ENCODE data around the gene TMEM229A. TPM values are rescaled to one million over a fixed set of nuclear protein-coding genes. Genes with fewer than 3 reads are reported as not detected.

The TMEM229A gene
- total and polyA plus RNA-seq, 2 of the 8 experiments (the other 6 are each of a cell fraction or from before 2014, with no cell fraction given) = 0.33 to 0.54 TPM

GRCh38 chr7:124041439-124041838 is 8.6 kb upstream of the TMEM229A start:
- Histone ChIP-seq H3K4me2 (ENCODE audit: insufficient read depth in 1 of 2, low read depth in 2 of 2, low read length in 2 of 2) (no peak overlapping the region), H4K8ac (ENCODE audit: extremely low read depth, insufficient read depth, low read length) (no peak overlapping the region), H2BK120ac (replicated peaks; ENCODE audit: low read depth, low read length) (no peak overlapping the region), H3K18ac (ENCODE audit: extremely low read depth, low read length) (no peak overlapping the region), H3K23ac (ENCODE audit: insufficient read length) (no peak overlapping the region), H2BK15ac (ENCODE audit: low read length) (no peak overlapping the region), H3K79me2 (ENCODE audit: control insufficient read depth in 1 of 2, insufficient read depth in 2 of 2, low read length in 2 of 2) (no peaks in the 10 kb centered on the region), H3K14ac (ENCODE audit: insufficient read length) (no peak overlapping the region), H4K20me1 (replicated peaks in 1 of 2; ENCODE audit: control insufficient read depth in 1 of 2, insufficient read depth in 2 of 2, low read length in 2 of 2) (no peaks in the 10 kb centered on the region), H3K4ac (replicated peaks; ENCODE audit: insufficient read length, low read depth, low read length) (no peak overlapping the region), H2BK12ac (ENCODE audit: low read depth, low read length) (no peak overlapping the region), H3K36me3 (ENCODE audit: control insufficient read depth in 2 of 4, insufficient read depth in 4 of 4, low read length in 3 of 4) (no peaks in the 10 kb centered on the region), H4K91ac (replicated peaks; ENCODE audit: insufficient read length, low read length) (no peak overlapping the region), H3K9ac (replicated peaks in 1 of 4; ENCODE audit: extremely low read depth in 1 of 4, low read depth in 3 of 4, low read length in 3 of 4) (no peak overlapping the region), H2AFZ (ENCODE audit: low read length) (no peak overlapping the region; the same call in 1 of the 2 replicates), H3K27me3 (replicated peaks in 1 of 4; ENCODE audit: control insufficient read depth in 3 of 4, extremely low read depth in 1 of 4, insufficient read depth in 3 of 4, low read length in 3 of 4) (no peaks in the 10 kb centered on the region), H3K27ac (ENCODE audit: low read depth, low read length) (no peak overlapping the region), H4K5ac (ENCODE audit: insufficient read length, low read depth, low read length) (no peak overlapping the region), H3K4me1 (replicated peaks in 1 of 4; ENCODE audit: control insufficient read depth in 3 of 4, insufficient read depth in 4 of 4, low read length in 3 of 4) (no peaks in the 10 kb centered on the region), H3K4me3 (ENCODE audit: extremely low read depth in 1 of 4, insufficient read depth in 2 of 4, low read depth in 3 of 4, low read length in 4 of 4) (no peak overlapping the region), H2BK20ac (ENCODE audit: low read length) (no peak overlapping the region), H2BK5ac (ENCODE audit: low read depth, low read length) (no peak overlapping the region), H3K23me2 (ENCODE audit: low read depth, low read length) (no peaks in the 10 kb centered on the region), H3K56ac (replicated peaks; ENCODE audit: insufficient read length, low read depth, low read length) (no peak overlapping the region), H2AK5ac (ENCODE audit: low read depth, low read length) (no peak overlapping the region), H3K79me1 (ENCODE audit: low read depth, low read length) (no peaks in the 10 kb centered on the region), H3K9me3 (ENCODE audit: insufficient read depth in 2 of 2, low read depth in 1 of 2, low read length in 1 of 2) (no peaks in the 10 kb centered on the region)
- POLR2A ChIA-PET (ENCODE audit: partially characterized antibody) = no interaction called here
- CTCF ChIA-PET (ENCODE audit: partially characterized antibody) = no interaction called here
- TF ChIP-seq JUND (IDR thresholded peaks at IDR 0.05; ENCODE audit: low read length) (no peak), SRF (IDR thresholded peaks at IDR 0.05; ENCODE audit: low read depth, low read length) (no peak), CTCF (IDR thresholded peaks at IDR 0.05; ENCODE audit: control extremely low read depth in 1 of 3, insufficient read depth in 1 of 3, low read depth in 1 of 3, low read length in 3 of 3) (no peak), TAF7 (optimal IDR thresholded peaks at IDR 0.05; ENCODE audit: borderline replicate concordance, low read depth, low read length) (no peak), ATF3 (IDR thresholded peaks at IDR 0.05; ENCODE audit: insufficient read depth, low read depth, low read length) (no peak)
- no peak for FAIRE-seq
- no peak for DNase-seq (ENCODE audit: low read depth in 1 of 2, low spot score in 2 of 2)
- WGBS, 2 experiments (ENCODE audit: extremely low coverage in 1 of 2, insufficient coverage in 1 of 2, insufficient read length in 1 of 2, insufficient replicate concordance in 2 of 2, low coverage in 1 of 2, low lambda C conversion rate in 2 of 2, missing lambda C conversion rate in 1 of 2) = 89% methylated on average over 2 of the region's 2 CpGs; no CpG with 5 or more reads in 1 of the 2 experiments
